Stimulated activated CD8-positive, alpha-beta memory T cell treated with anti-CD3 and anti-CD28 coated beads, Interleukin-15, amount 100 ng/mL, for 24 hours (primary cell): ENCODE results near the gene INHBA.

Source experiments
- DNase-seq: peaks from one replicate; pipeline ENCODE4 v3.0.0-alpha.2; 2020; ENCODE audit warnings: low read depth

INHBA gene

DNA sequence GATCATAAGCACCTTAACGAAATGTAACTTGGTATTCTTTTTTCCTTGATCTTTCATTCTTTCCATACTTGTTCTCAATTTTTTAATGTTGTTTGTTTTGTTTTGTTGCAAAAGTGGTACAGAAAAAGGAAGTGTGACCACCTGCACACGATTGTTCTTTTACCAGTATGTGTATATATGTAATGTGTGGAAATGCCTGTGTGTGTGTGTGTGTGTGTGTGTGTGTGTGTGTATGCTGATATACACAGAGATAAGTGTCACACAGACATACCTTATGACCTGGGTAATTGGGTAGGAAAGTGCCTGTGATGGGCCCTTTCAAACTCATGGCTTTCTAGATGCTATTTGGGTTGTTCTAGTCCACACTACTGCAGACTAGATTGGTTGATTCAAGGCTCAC, 14.0 kb downstream of the INHBA start:
- DNase-seq: no peak

DNA sequence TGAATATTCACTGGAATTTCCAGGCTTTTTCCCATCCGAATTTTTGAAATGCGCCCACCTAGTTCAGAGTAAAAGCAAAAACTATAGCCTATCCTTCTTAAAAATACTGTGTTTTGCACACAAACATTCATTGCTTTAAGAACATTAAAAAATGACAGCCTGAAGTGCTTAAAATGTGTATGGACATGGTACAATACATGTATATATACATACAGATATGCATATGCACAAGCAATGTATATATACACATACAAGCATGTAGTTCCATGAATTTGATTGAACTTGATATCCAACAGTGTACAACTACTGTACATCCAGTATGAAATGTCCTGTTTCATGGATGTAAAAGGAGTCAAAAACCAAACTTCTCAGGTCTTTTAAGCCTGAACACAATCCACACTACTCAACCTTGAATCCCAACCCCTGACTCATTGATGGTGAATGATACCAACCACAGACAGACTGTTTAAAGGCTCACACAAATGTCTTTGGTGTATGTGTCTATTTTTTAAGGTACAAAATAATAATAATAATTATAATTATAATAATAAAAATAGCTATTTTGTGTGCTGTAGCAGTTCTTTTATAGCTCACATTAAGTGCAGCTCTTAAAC, 14.8 kb downstream of the INHBA start:
- DNase-seq: no peak

DNA sequence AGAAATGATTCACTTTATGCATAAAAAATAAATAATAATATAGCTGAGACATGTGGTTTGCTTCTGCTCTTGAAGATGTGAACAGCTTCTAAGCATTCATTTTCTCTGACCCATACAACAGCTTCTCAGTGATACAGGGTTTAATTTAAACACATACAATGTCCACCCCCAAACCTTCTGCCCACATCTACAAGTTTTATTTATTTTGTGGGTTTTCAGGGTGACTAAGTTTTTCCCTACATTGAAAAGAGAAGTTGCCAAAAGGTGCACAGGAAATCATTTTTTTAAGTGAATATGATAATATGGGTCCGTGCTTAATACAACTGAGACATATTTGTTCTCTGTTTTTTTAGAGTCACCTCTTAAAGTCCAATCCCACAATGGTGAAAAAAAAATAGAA, 17.2 kb downstream of the INHBA start:
- no peak for DNase-seq

DNA sequence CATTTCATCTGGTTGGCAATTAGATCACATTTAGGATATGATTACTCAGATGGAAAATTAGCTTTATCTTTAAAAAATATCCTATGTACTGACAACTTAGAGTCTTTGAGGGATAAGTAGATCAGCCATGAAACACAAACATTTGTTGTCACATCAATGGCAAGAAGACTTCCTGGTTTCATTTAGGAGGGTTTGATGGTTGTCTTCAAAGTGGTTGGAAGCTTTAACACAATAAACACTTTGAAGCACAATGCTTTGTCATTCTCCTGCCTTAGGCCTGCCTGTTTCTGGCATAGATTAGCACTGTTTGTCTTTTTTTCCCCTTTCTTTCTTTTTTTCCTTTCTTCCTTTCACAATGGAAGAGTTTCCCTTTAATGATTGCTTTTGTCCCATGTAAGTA, 20.5 kb downstream of the INHBA start:
- no peak for DNase-seq

GRCh38 chr7:41679566-41679965, 23.3 kb downstream of the INHBA start:
- DNase-seq: no peak

DNA sequence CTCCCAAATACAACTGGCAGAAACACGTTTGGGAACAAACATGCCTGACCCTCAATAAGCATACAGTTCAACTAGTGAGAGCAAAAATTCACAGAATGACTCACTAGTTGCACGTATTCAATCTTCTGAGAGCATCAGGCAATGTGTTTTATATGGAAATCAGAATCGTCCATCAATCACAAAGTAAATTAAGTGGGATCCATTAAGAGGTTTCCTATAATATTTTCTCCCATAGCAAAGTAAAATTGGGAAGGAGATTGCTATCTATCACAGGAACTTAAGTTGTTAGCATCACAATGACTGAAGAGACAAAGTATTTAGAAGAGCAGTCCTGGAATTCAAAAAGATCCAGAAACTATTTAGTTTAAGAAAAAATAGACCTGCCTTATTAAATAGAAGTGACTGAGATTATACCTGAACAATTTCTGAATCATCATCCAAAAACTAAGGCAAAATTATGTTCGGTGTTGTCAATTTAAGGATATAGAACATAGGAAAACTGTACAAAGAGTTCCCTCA, 28.3 kb downstream of the INHBA start:
- no peak for DNase-seq

DNA sequence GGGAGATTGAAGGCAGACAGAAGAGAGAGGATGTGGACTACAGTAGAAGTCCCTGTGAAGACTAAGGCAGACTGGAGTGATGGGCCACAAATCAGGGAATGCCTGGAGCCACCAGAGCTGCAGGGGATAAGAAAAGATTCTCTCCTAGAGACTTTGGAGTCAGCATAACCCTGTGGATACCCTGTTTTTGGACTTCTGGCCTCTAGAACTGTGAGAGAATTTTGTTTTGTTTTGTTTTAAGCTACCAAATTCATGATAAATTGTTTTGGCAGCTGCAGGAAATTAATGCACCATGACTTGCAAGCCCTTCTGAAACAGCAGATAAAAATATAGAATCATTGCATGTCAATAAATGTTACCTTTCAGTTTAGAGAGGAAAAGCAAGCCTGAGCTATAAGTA, 41.3 kb downstream of the INHBA start:
- DNase-seq: no peak

DNA sequence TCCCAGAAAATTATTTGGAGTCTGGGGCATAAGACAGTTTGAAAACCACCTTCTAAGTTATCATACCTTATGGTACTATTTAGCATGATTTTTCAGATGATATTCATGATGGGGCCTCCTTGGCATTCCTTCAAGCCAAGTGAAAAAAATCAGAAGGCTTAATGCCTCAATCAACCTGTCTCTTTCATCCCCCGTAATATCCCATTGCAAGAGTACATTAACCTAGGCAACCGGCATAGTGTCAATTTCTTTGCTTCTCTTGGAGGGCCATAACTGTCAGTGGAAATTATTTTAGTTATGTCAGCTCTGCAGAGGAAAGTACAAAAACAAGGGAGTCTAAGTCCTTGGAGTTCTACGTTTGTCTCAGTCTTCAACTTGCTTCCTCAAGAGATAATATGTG, 43.4 kb downstream of the INHBA start:
- DNase-seq: no peak

- DNase-seq: no peak
Observed at GRCh38 chr7:41656366-41656765, 46.5 kb downstream of the INHBA start.

- DNase-seq: no peak
Observed at GRCh38 chr7:41655426-41655825, 47.5 kb downstream of the INHBA start.

DNA sequence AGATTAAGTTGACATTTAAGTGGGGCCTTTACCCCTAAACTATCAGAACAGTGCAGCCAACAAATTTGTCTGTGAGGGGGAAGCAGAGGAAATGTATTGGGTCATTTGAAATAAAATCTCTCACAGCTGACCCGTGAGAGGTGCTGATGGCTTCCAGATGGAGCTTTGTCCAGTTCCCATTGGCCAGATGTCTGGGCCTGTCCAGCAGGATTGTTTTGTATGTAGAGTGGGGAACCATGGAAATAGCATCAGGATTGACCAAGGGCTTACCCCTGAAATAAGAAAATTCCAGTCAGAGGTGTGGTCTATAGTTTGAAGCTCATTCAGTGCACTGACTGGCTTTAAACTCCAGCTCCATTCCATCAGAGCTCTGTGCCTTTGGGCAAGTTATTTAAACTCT, 50.6 kb downstream of the INHBA start:
- DNase-seq: no peak

DNA sequence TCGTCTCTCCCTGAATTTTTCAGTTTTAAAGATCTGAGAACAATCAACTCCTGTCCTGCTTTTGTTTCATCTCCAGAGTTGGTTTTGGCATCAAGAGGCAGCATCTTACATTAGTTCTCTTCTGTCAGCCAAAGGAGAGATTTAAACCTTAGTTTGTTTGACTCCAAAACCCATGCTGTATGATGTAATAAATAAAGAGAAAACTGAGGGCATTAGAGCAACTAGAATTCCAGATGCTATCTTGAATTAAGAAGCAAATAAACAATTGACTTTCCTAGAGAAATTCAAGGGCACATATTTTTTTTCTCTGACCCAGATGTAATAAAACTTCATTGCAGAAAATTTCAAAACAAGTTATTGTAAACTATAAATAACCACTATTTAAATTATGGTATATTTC, 54.4 kb downstream of the INHBA start:
- no peak for DNase-seq

GRCh38 chr7:41643616-41644015, 59.3 kb downstream of the INHBA start:
- DNase-seq: no peak

DNA sequence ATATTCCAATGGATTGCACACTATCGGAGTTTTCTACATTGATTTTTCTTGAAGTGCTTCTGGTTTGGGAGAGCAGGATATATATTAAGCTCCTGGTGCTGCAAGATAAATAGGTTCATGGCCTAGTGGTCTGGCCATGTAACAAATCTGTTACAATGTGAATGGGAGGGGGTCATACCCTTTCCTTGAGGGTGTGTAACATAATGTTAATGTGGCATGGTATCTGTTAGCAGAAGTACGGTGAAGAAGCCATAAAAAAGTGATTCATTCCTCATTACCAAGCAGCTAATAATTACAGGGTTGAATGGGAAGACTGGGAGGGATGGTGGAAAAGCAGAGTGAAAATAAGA, 61.2 kb downstream of the INHBA start:
- no peak for DNase-seq

DNA sequence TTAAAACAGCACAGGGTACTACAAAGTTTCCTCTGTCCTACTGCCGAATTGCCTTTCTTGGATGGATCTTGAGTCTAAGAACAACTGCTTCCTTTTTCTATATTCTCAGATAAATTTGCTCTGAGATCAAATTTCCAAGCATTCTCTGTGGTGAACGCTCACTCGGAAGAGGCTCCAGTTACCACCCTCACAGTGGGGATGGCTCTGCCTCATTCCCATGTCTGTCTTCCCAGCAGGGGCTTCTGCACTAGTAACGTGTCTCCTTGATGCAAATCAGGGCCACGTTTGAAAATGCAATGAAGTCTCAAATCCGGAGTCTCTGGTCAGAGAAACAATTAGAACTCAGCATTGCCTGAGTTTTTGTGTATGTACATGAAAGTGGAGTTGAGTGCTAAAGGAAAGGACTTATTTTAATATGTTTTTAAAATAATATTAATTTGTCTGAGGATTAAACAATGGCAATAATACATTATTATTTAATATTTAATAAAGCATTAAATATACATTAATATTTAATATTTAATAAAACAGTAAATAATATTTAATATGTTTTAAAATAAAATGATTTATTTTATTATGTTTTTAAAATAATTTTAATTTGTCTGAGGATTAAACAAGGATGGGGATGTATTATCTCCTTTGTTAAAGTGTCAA, 61.8 kb downstream of the INHBA start:
- no peak for DNase-seq

GRCh38 chr7:41640487-41640886, 62.4 kb downstream of the INHBA start:
- DNase-seq: no peak

DNA sequence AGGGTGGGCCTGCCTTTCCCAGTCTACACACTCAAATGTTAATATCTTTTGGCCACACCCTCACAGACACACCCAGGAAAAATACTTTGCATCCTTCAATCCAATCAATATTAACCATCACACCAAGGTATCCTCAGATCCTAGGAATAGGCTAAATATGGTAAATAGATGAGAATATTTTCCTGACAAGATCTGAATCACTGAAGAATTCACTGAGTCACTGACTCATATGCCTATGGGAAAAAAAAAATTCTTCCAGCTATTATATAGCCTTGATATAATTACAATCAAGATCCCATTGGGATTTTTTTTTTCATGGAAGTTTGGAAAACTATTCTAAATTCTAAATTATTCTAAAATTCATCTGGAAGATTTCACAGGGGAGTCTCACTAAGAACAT, 65.8 kb downstream of the INHBA start:
- DNase-seq: no peak
